ENCODE data around the gene HHATL. TPM values are rescaled to one million over a fixed set of nuclear protein-coding genes. Genes with fewer than 3 reads are reported as not detected.

Gene HHATL
- total and polyA plus RNA-seq, 2 donors = 1.7 to 3.7 TPM

DNA sequence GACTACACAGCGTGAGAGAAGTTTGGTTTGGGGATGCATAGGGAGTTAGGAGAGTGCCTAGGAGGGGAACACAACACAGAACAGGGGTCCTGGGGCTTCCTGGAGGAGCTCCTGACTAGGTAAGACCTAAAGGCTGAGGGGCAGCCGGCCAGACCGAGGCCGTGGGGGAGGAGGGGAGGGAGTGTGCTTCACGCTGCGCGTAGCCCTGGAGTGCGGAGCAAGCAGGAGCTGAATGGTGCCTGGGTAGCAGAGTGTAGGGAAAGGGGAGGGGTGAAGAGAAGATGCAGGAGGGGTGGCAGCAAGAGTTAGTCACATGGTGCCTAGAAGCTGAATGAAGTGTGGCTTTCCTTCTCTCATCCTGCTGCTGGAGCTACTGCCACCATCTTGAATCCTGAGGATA lies 32.4 kb upstream of the HHATL start:
- no peak overlapping the region for H3K27ac ChIP-seq (ENCODE audit: low read depth in 1 of 2, low read length in 1 of 2)
- 89% methylated on average over 8 of the region's 8 CpGs for WGBS
- DNase-seq (ENCODE audit: low read depth in 6 of 9, low spot score in 9 of 9) = no peak
- H3K4me3 ChIP-seq (ENCODE audit: low read length in 2 of 2) = no peak overlapping the region
- no peaks in the 10 kb centered on the region for H3K27me3 ChIP-seq (ENCODE audit: control insufficient read depth in 2 of 2, insufficient read depth in 1 of 2, low read length in 1 of 2)
- H3K36me3 ChIP-seq (ENCODE audit: control insufficient read depth in 2 of 2, insufficient read depth in 2 of 2, low read length in 1 of 2) = no peaks in the 10 kb centered on the region
- H3K4me1 ChIP-seq (ENCODE audit: control insufficient read depth in 2 of 2, insufficient read depth in 2 of 2, low read length in 2 of 2) = no peaks in the 10 kb centered on the region
- H3K9me3 ChIP-seq (ENCODE audit: control insufficient read depth in 2 of 2, insufficient read depth in 1 of 2, low read length in 1 of 2) = no peaks in the 10 kb centered on the region

- H3K27ac ChIP-seq (ENCODE audit: low read depth in 1 of 2, low read length in 1 of 2) = no peak overlapping the region
- H3K4me3 ChIP-seq (ENCODE audit: low read length in 2 of 2) = no peak overlapping the region
- H3K9me3 ChIP-seq (ENCODE audit: control insufficient read depth in 2 of 2, insufficient read depth in 1 of 2, low read length in 1 of 2) = no peaks in the 10 kb centered on the region
- H3K36me3 ChIP-seq (ENCODE audit: control insufficient read depth in 2 of 2, insufficient read depth in 2 of 2, low read length in 1 of 2) = no peaks in the 10 kb centered on the region
- no peaks in the 10 kb centered on the region for H3K4me1 ChIP-seq (ENCODE audit: control insufficient read depth in 2 of 2, insufficient read depth in 2 of 2, low read length in 2 of 2)
- WGBS = 95% methylated on average over 6 of the region's 6 CpGs
- no peak for DNase-seq (ENCODE audit: low read depth in 6 of 9, low spot score in 9 of 9)
- H3K27me3 ChIP-seq (ENCODE audit: control insufficient read depth in 2 of 2, insufficient read depth in 1 of 2, low read length in 1 of 2) = no peaks in the 10 kb centered on the region
Measured at GRCh38 chr3:42734263-42734860, 31.8 kb upstream of the HHATL start.

DNA sequence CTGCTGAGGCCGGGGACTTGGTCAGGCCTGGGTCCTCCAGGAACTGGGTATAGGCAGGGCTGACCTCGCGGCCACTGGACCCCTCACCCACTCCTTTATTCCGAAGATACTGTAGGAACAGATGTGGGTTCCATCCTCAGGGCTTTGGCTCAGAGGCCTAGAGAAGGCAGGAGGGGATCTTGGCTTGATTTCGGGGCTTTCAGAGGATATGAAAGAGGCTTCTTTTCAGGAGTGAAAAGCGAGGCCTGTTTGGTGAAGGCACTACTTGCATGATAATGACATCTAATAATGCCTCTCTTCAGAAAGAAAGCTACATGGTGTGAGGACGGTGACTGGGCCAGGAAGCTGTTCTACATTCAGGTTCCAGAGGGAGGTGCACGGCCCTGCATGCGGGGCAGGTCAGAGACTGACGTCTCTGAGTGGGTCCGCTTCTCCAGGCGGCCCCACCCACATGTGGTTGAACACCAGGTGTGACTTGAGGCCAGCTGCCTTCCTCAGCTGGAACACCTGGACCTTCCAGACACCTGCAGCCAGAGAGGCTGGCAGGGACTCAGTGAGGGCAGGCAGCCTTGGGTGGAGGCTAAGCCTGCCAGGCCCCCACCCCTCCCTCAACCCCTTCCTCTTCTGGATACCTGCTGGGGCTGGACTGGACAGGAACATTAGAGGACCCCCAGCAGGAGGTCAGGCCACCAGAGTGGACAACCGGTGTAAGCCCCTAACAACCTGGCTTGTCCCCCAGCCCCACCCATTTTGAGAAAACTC lies 31.1 kb upstream of the HHATL start:
- H3K9me3 ChIP-seq (ENCODE audit: control insufficient read depth in 2 of 2, insufficient read depth in 1 of 2, low read length in 1 of 2) = no peaks in the 10 kb centered on the region
- H3K4me3 ChIP-seq (ENCODE audit: low read length in 2 of 2) = no peak overlapping the region
- H3K27ac ChIP-seq (ENCODE audit: low read depth in 1 of 2, low read length in 1 of 2) = no peak overlapping the region
- WGBS = 91% methylated on average over 13 of the region's 13 CpGs
- H3K4me1 ChIP-seq (ENCODE audit: control insufficient read depth in 2 of 2, insufficient read depth in 2 of 2, low read length in 2 of 2) = no peaks in the 10 kb centered on the region
- no peak for DNase-seq (ENCODE audit: low read depth in 6 of 9, low spot score in 9 of 9)
- no peaks in the 10 kb centered on the region for H3K27me3 ChIP-seq (ENCODE audit: control insufficient read depth in 2 of 2, insufficient read depth in 1 of 2, low read length in 1 of 2)
- H3K36me3 ChIP-seq (ENCODE audit: control insufficient read depth in 2 of 2, insufficient read depth in 2 of 2, low read length in 1 of 2) = no peaks in the 10 kb centered on the region

- Histone ChIP-seq H3K27me3 (ENCODE audit: control insufficient read depth in 2 of 2, insufficient read depth in 1 of 2, low read length in 1 of 2) (peaks cover 0 to 2% of the 10 kb centered on the region in 2 donors), H3K4me3 (ENCODE audit: low read length in 2 of 2) (no peak overlapping the region), H3K4me1 (ENCODE audit: control insufficient read depth in 2 of 2, insufficient read depth in 2 of 2, low read length in 2 of 2) (no peaks in the 10 kb centered on the region), H3K27ac (ENCODE audit: low read depth in 1 of 2, low read length in 1 of 2) (no peak overlapping the region), H3K36me3 (ENCODE audit: control insufficient read depth in 2 of 2, insufficient read depth in 2 of 2, low read length in 1 of 2) (no peaks in the 10 kb centered on the region), H3K9me3 (ENCODE audit: control insufficient read depth in 2 of 2, insufficient read depth in 1 of 2, low read length in 1 of 2) (no peaks in the 10 kb centered on the region)
- no peak for DNase-seq (ENCODE audit: low read depth in 6 of 9, low spot score in 9 of 9)
- WGBS = 88% methylated on average over 9 of the region's 9 CpGs
Measured at GRCh38 chr3:42732829-42733459, 30.3 kb upstream of the HHATL start.

DNA sequence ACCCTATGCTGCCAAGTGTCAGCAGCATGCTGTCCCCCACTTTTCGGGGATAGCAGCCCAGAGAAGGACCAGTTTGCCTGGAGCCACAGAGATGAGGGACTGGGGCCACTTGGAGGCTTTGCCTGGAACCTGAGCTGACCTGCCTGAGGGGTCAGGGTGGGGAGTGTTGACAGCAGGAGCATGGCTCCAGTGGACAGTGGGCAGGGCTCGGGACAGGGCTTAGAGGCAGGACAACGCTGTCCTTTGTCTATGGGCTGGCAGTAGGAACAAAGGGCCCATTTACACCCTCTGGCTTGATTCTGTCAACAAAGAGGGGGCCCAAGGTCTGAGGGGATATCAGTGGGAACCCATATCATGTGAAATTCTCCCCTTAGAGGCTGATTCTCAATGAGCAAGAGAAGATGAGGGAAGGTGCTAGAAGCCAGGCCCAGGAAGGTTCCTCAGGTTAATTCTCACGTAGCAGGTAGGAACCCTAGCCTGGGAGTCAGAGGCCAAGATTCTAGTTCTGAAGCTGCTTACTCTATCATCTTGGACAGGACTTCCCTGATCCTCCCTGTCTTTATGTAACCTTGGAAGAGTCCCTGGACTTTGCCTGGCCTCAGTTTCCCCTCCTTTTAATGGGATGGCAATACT lies 29.7 kb upstream of the HHATL start:
- 79% methylated on average over 4 of the region's 4 CpGs for WGBS
- no peak overlapping the region for H3K4me3 ChIP-seq (ENCODE audit: low read length in 2 of 2)
- peaks cover 0 to 2% of the 10 kb centered on the region in 2 donors for H3K27me3 ChIP-seq (ENCODE audit: control insufficient read depth in 2 of 2, insufficient read depth in 1 of 2, low read length in 1 of 2)
- no peaks in the 10 kb centered on the region for H3K4me1 ChIP-seq (ENCODE audit: control insufficient read depth in 2 of 2, insufficient read depth in 2 of 2, low read length in 2 of 2)
- no peak overlapping the region for H3K27ac ChIP-seq (ENCODE audit: low read depth in 1 of 2, low read length in 1 of 2)
- no peaks in the 10 kb centered on the region for H3K9me3 ChIP-seq (ENCODE audit: control insufficient read depth in 2 of 2, insufficient read depth in 1 of 2, low read length in 1 of 2)
- no peaks in the 10 kb centered on the region for H3K36me3 ChIP-seq (ENCODE audit: control insufficient read depth in 2 of 2, insufficient read depth in 2 of 2, low read length in 1 of 2)
- DNase-seq (ENCODE audit: low read depth in 6 of 9, low spot score in 9 of 9) = no peak

GRCh38 chr3:42731476-42732195 lies 29.0 kb upstream of the HHATL start:
- Histone ChIP-seq H3K4me1 (ENCODE audit: control insufficient read depth in 2 of 2, insufficient read depth in 2 of 2, low read length in 2 of 2) (no peaks in the 10 kb centered on the region), H3K36me3 (ENCODE audit: control insufficient read depth in 2 of 2, insufficient read depth in 2 of 2, low read length in 1 of 2) (no peaks in the 10 kb centered on the region), H3K9me3 (ENCODE audit: control insufficient read depth in 2 of 2, insufficient read depth in 1 of 2, low read length in 1 of 2) (no peaks in the 10 kb centered on the region), H3K4me3 (ENCODE audit: low read length in 2 of 2) (no peak overlapping the region), H3K27me3 (ENCODE audit: control insufficient read depth in 2 of 2, insufficient read depth in 1 of 2, low read length in 1 of 2) (peaks cover 0 to 2% of the 10 kb centered on the region in 2 donors), H3K27ac (ENCODE audit: low read depth in 1 of 2, low read length in 1 of 2) (no peak overlapping the region)
- DNase-seq (ENCODE audit: low read depth in 6 of 9, low spot score in 9 of 9) = no peak
- 93% methylated on average over 6 of the region's 6 CpGs for WGBS

- Histone ChIP-seq H3K4me3 (ENCODE audit: low read length in 2 of 2) (no peak overlapping the region), H3K36me3 (ENCODE audit: control insufficient read depth in 2 of 2, insufficient read depth in 2 of 2, low read length in 1 of 2) (no peaks in the 10 kb centered on the region), H3K9me3 (ENCODE audit: control insufficient read depth in 2 of 2, insufficient read depth in 1 of 2, low read length in 1 of 2) (no peaks in the 10 kb centered on the region), H3K4me1 (ENCODE audit: control insufficient read depth in 2 of 2, insufficient read depth in 2 of 2, low read length in 2 of 2) (no peaks in the 10 kb centered on the region), H3K27me3 (ENCODE audit: control insufficient read depth in 2 of 2, insufficient read depth in 1 of 2, low read length in 1 of 2) (peaks cover 0 to 2% of the 10 kb centered on the region in 2 donors), H3K27ac (ENCODE audit: low read depth in 1 of 2, low read length in 1 of 2) (no peak overlapping the region)
- WGBS = 95% methylated on average over 3 of the region's 3 CpGs
- no peak for DNase-seq (ENCODE audit: low read depth in 6 of 9, low spot score in 9 of 9)
Measured at GRCh38 chr3:42730706-42731420, 28.3 kb upstream of the HHATL start.

GRCh38 chr3:42730294-42730693 lies 27.7 kb upstream of the HHATL start:
- no peaks in the 10 kb centered on the region for H3K4me1 ChIP-seq (ENCODE audit: control insufficient read depth in 2 of 2, insufficient read depth in 2 of 2, low read length in 2 of 2)
- peaks cover 0 to 2% of the 10 kb centered on the region in 2 donors for H3K27me3 ChIP-seq (ENCODE audit: control insufficient read depth in 2 of 2, insufficient read depth in 1 of 2, low read length in 1 of 2)
- no peak overlapping the region for H3K27ac ChIP-seq (ENCODE audit: low read depth in 1 of 2, low read length in 1 of 2)
- H3K9me3 ChIP-seq (ENCODE audit: control insufficient read depth in 2 of 2, insufficient read depth in 1 of 2, low read length in 1 of 2) = no peaks in the 10 kb centered on the region
- 90% methylated on average over 11 of the region's 11 CpGs for WGBS
- no peaks in the 10 kb centered on the region for H3K36me3 ChIP-seq (ENCODE audit: control insufficient read depth in 2 of 2, insufficient read depth in 2 of 2, low read length in 1 of 2)
- no peak overlapping the region for H3K4me3 ChIP-seq (ENCODE audit: low read length in 2 of 2)
- no peak for DNase-seq (ENCODE audit: low read depth in 6 of 9, low spot score in 9 of 9)

All from thymus (tissue), 11 donors.